Activated T-helper 2 cell treated with anti-CD3 and anti-CD28 coated beads, Interferon-gamma antibody, Interleukin-2, Interleukin-4, amounts not matched to agents 10 μg/mL and 5 μg/mL and 100 μg/mL, durations not matched to agents 14 hours and 24 hours and 36 hours (primary cell): ENCODE data around the gene MAPK6. TPM values are rescaled to one million over a fixed set of nuclear protein-coding genes. Genes with fewer than 3 reads are reported as not detected.
"Not testable (repeated sequence)": the region's sequence is repeated elsewhere in the genome, so short reads cannot be mapped to it uniquely, and the experiment has no call there.

ENCODE experiments used
- DNase-seq: peaks from one replicate; pipeline ENCODE4 v3.0.0; 2021; ENCODE audit warnings: low spot score
- H3K27ac Mint-ChIP-seq: one replicate; pipeline ENCODE4 v1.8.0; 2021; ENCODE audit warnings: mixed read lengths
- H3K27me3 Mint-ChIP-seq: one replicate; pipeline ENCODE4 v1.8.0; 2021; ENCODE audit warnings: low read depth, mixed read lengths
- H3K36me3 Mint-ChIP-seq: one replicate; pipeline ENCODE4 v1.8.0; 2021; ENCODE audit warnings: low read depth, mixed read lengths
- H3K4me1 Mint-ChIP-seq: one replicate; pipeline ENCODE4 v1.8.0; 2021; ENCODE audit warnings: low read depth, mixed read lengths
- H3K4me3 Mint-ChIP-seq: one replicate; pipeline ENCODE4 v1.8.0; 2021; ENCODE audit warnings: low read depth, mild to moderate bottlenecking, moderate library complexity, mixed read lengths
- H3K9me3 Mint-ChIP-seq: one replicate; pipeline ENCODE4 v1.8.0; 2021; ENCODE audit warnings: mixed read lengths
- intact Hi-C: fragments of 100-400 bp; cut with micrococcal nuclease; formaldehyde crosslinking; loops from one replicate; pipeline ENCODE4 v1.15.1; 2023
- total RNA-seq: library from RNA; stranded (reverse); gene quantifications from 2 replicates; pipeline ENCODE4 v1.2.3, GENCODE V29; 2022

The MAPK6 gene
- total RNA-seq, 1 donor from 2014 or later = 55.8 TPM

GRCh38 chr15:52003089-52003488 is 15.9 kb upstream of the MAPK6 start:
- H3K9me3 Mint-ChIP-seq, H3K27me3 Mint-ChIP-seq, intact Hi-C loops, H3K4me3 Mint-ChIP-seq, H3K36me3 Mint-ChIP-seq, DNase-seq, H3K27ac Mint-ChIP-seq: not testable (repeated sequence)
- H3K4me1 Mint-ChIP-seq = peaks cover 53% of the 10 kb centered on the region

GRCh38 chr15:52003710-52004109 is 15.3 kb upstream of the MAPK6 start:
- Mint-ChIP-seq H3K9me3 (peaks cover 6% of the 10 kb centered on the region), H3K4me1 (peaks cover 59% of the 10 kb centered on the region), H3K36me3 (peaks cover 3% of the 10 kb centered on the region), H3K4me3 (no peak overlapping the region), H3K27ac (no peak overlapping the region), H3K27me3 (no peaks in the 10 kb centered on the region)
- intact Hi-C loops = no loop called here
- no peak for DNase-seq

GRCh38 chr15:52004806-52005205 is 14.2 kb upstream of the MAPK6 start:
- H3K27me3 Mint-ChIP-seq = no peaks in the 10 kb centered on the region
- no peak for DNase-seq
- no peak overlapping the region for H3K4me3 Mint-ChIP-seq
- H3K27ac Mint-ChIP-seq = peak overlapping the region; percentile 86
- peaks cover 6% of the 10 kb centered on the region for H3K9me3 Mint-ChIP-seq
- H3K4me1 Mint-ChIP-seq = peaks cover 65% of the 10 kb centered on the region
- H3K36me3 Mint-ChIP-seq = peaks cover 3% of the 10 kb centered on the region
- intact Hi-C loops = loop anchor here (1.0 to 5.0 kb wide), 3 partner anchors 8 to 552 kb away; partner anchors contain the start of gene LEO1

- Mint-ChIP-seq H3K9me3 (peaks cover 6% of the 10 kb centered on the region), H3K4me3 (peak overlapping the region; percentile 26)
- intact Hi-C loops = loop anchor here (1.0 to 5.0 kb wide), 5 partner anchors 7 to 551 kb away; partner anchors contain the start of gene LEO1
Measured at GRCh38 chr15:52005748-52006701, 13.0 kb upstream of the MAPK6 start.

GRCh38 chr15:52006702-52007340 is 12.2 kb upstream of the MAPK6 start:
- peaks cover 3% of the 10 kb centered on the region for H3K36me3 Mint-ChIP-seq
- H3K4me3 Mint-ChIP-seq = peak overlapping the region; percentile 26
- H3K9me3 Mint-ChIP-seq = peaks cover 6% of the 10 kb centered on the region
- no peak for DNase-seq
- intact Hi-C loops = loop anchor here (1.0 to 5.0 kb wide), 4 partner anchors 14 to 550 kb away; partner anchors contain the start of gene LEO1
- H3K27ac Mint-ChIP-seq = peak overlapping the region; percentile 86
- H3K4me1 Mint-ChIP-seq = peaks cover 78% of the 10 kb centered on the region
- no peaks in the 10 kb centered on the region for H3K27me3 Mint-ChIP-seq

More at GRCh38 chr15:52005748-52006701, 13.0 kb upstream of the MAPK6 start:
- no peak for DNase-seq
- H3K27ac Mint-ChIP-seq = peak overlapping the region; percentile 86
- H3K27me3 Mint-ChIP-seq = no peaks in the 10 kb centered on the region
- H3K36me3 Mint-ChIP-seq = peaks cover 3% of the 10 kb centered on the region
- peaks cover 70% of the 10 kb centered on the region for H3K4me1 Mint-ChIP-seq

- Mint-ChIP-seq H3K27ac (peak overlapping the region; percentile 83), H3K4me3 (no peak overlapping the region), H3K4me1 (peaks cover 79% of the 10 kb centered on the region), H3K27me3 (no peaks in the 10 kb centered on the region), H3K9me3 (no peaks in the 10 kb centered on the region), H3K36me3 (no peaks in the 10 kb centered on the region)
- no peak for DNase-seq
- intact Hi-C loops = loop anchor here (5.0 kb wide), 2 partner anchors 36 to 549 kb away; partner anchors contain the start of gene LEO1
Measured at GRCh38 chr15:52008359-52008697, 10.7 kb upstream of the MAPK6 start.

GRCh38 chr15:52008698-52009434 is 10.2 kb upstream of the MAPK6 start:
- H3K27me3 Mint-ChIP-seq = no peaks in the 10 kb centered on the region
- peaks cover 79% of the 10 kb centered on the region for H3K4me1 Mint-ChIP-seq
- no peak for DNase-seq
- no peaks in the 10 kb centered on the region for H3K36me3 Mint-ChIP-seq
- intact Hi-C loops = loop anchor here (5.0 kb wide), 2 partner anchors 37 to 548 kb away; partner anchors contain the start of gene LEO1
- H3K4me3 Mint-ChIP-seq = no peak overlapping the region
- peak overlapping the region; percentile 83 for H3K27ac Mint-ChIP-seq
- no peaks in the 10 kb centered on the region for H3K9me3 Mint-ChIP-seq

GRCh38 chr15:52010633-52011595 is 8.1 kb upstream of the MAPK6 start:
- no peaks in the 10 kb centered on the region for H3K36me3 Mint-ChIP-seq
- no peaks in the 10 kb centered on the region for H3K27me3 Mint-ChIP-seq
- H3K27ac Mint-ChIP-seq = peak overlapping the region; percentile 75
- H3K4me1 Mint-ChIP-seq = peaks cover 66% of the 10 kb centered on the region
- no peaks in the 10 kb centered on the region for H3K9me3 Mint-ChIP-seq
- intact Hi-C loops = no loop called here
- no peak for DNase-seq
- H3K4me3 Mint-ChIP-seq = peak overlapping the region; percentile 35

- Mint-ChIP-seq H3K9me3 (no peaks in the 10 kb centered on the region), H3K27me3 (no peaks in the 10 kb centered on the region), H3K4me3 (no peak overlapping the region)
Measured at GRCh38 chr15:52011711-52012144, 7.3 kb upstream of the MAPK6 start.

GRCh38 chr15:52012210-52012609 is 6.8 kb upstream of the MAPK6 start:
- Mint-ChIP-seq H3K36me3 (no peaks in the 10 kb centered on the region), H3K9me3 (no peaks in the 10 kb centered on the region), H3K4me1 (peaks cover 53% of the 10 kb centered on the region), H3K27ac (peak overlapping the region; percentile 12), H3K4me3 (no peak overlapping the region), H3K27me3 (no peaks in the 10 kb centered on the region)
- DNase-seq = no peak
- intact Hi-C loops = no loop called here

More at GRCh38 chr15:52011711-52012144, 7.3 kb upstream of the MAPK6 start:
- H3K4me1 Mint-ChIP-seq = peaks cover 57% of the 10 kb centered on the region
- intact Hi-C loops = no loop called here
- no peak for DNase-seq
- no peaks in the 10 kb centered on the region for H3K36me3 Mint-ChIP-seq
- peak overlapping the region; percentile 12 for H3K27ac Mint-ChIP-seq

GRCh38 chr15:52013151-52013791 is 5.7 kb upstream of the MAPK6 start:
- Mint-ChIP-seq H3K4me3 (no peak overlapping the region), H3K9me3 (no peaks in the 10 kb centered on the region), H3K36me3 (no peaks in the 10 kb centered on the region), H3K4me1 (peaks cover 51% of the 10 kb centered on the region), H3K27me3 (no peaks in the 10 kb centered on the region), H3K27ac (peak overlapping the region; percentile 88)
- intact Hi-C loops = loop anchor here (1.0 kb wide), 3 partner anchors 8 to 31 kb away; no protein-coding TSS in a partner anchor
- DNase-seq = no peak
